GM19351 (cell line): Measurements from ENCODE around the gene G2E3.
"Not testable (repeated sequence)": the region's sequence is repeated elsewhere in the genome, so short reads cannot be mapped to it uniquely, and the experiment has no call there.

ENCODE experiments used
- ATAC-seq: cut with Tn5 transposase; IDR thresholded peaks from one replicate; pipeline ENCODE4 v1.9.1; 2021; ENCODE audit warnings: mild to moderate bottlenecking, moderate library complexity; ENCODE audit not compliant: unreplicated experiment

Gene G2E3

GRCh38 chr14:30558362-30558674 lies 640 bp upstream of the G2E3 start:
- ATAC-seq, result no peak

GRCh38 chr14:30559638-30560091 lies 707 bp downstream of the G2E3 start:
- peak; percentile 24 for ATAC-seq

GRCh38 chr14:30560581-30560980 lies 1.6 kb downstream of the G2E3 start:
- ATAC-seq, result no peak

- no peak for ATAC-seq
Measured at GRCh38 chr14:30564235-30564867, 5.4 kb downstream of the G2E3 start.

GRCh38 chr14:30564868-30565248 lies 5.9 kb downstream of the G2E3 start:
- no peak for ATAC-seq

GRCh38 chr14:30569216-30569902 lies 10.4 kb downstream of the G2E3 start:
- no peak for ATAC-seq

- ATAC-seq, result no peak
Measured at GRCh38 chr14:30569903-30570226, 10.9 kb downstream of the G2E3 start.

- ATAC-seq, result no peak
Measured at GRCh38 chr14:30572237-30572636, 13.3 kb downstream of the G2E3 start.

GRCh38 chr14:30572771-30573170 lies 13.8 kb downstream of the G2E3 start:
- no peak for ATAC-seq

- no peak for ATAC-seq
Measured at GRCh38 chr14:30573226-30573814, 14.4 kb downstream of the G2E3 start.

- no peak for ATAC-seq
Measured at GRCh38 chr14:30573966-30574365, 15.0 kb downstream of the G2E3 start.

- not testable (repeated sequence) for ATAC-seq
Measured at GRCh38 chr14:30574777-30575176, 15.8 kb downstream of the G2E3 start.

GRCh38 chr14:30576333-30576732 lies 17.4 kb downstream of the G2E3 start:
- not testable (repeated sequence) for ATAC-seq

- ATAC-seq, result no peak
Measured at GRCh38 chr14:30580616-30581282, 21.8 kb downstream of the G2E3 start.

- ATAC-seq, result no peak
Measured at GRCh38 chr14:30581283-30581625, 22.3 kb downstream of the G2E3 start.

GRCh38 chr14:30582376-30582775 lies 23.4 kb downstream of the G2E3 start:
- ATAC-seq, result no peak

GRCh38 chr14:30584058-30584630 lies 25.2 kb downstream of the G2E3 start:
- no peak for ATAC-seq

- ATAC-seq, result no peak
Measured at GRCh38 chr14:30585204-30585603, 26.2 kb downstream of the G2E3 start.

GRCh38 chr14:30587141-30587540 lies 28.2 kb downstream of the G2E3 start:
- ATAC-seq, result no peak

- no peak for ATAC-seq
Measured at GRCh38 chr14:30588873-30589272, 29.9 kb downstream of the G2E3 start.

- ATAC-seq, result no peak
Measured at GRCh38 chr14:30596935-30597334, 38.0 kb downstream of the G2E3 start.

GRCh38 chr14:30597504-30597903 lies 38.5 kb downstream of the G2E3 start:
- no peak for ATAC-seq
